HCT116 (cell line): ENCODE results near the gene ITPKB. TPM values are rescaled to one million over a fixed set of nuclear protein-coding genes. Genes with fewer than 3 reads are reported as not detected.

Source experiments
- ATAC-seq: fragments of 200-7000 bp; cut with Tn5 transposase; 2 replicates; pipeline ENCODE4 v1.9.1; 2020; ENCODE audit warnings: mild to moderate bottlenecking, moderate library complexity
- BruUV-seq: library from RNA; stranded (reverse); fragments of 400-500 nt; replicated peaks from 2 replicates; lab custom pipeline; 2021; lab: Mats Ljungman, UMichigan
- CTCF ChIA-PET: fragments of 300-600 bp; sonication (Branson Sonifier 250); formaldehyde crosslinking; loops from one replicate; lab custom pipeline; 2021; ENCODE audit warnings: antibody characterized with exemption; lab: Charles Lee
- POLR2A ChIA-PET: fragments of 300-600, 350-600 bp; sonication (Branson Sonifier 250); formaldehyde crosslinking; loops from one replicate; lab custom pipeline; 2021; ENCODE audit warnings: antibody characterized with exemption; lab: Charles Lee
- RAD21 ChIA-PET, 2 experiments: fragments of 300-600 bp; sonication (Branson Sonifier 250); formaldehyde crosslinking; loops; one replicate each; lab custom pipeline; 2023; ENCODE audit warnings: low total read pairs in 2 of 2; ENCODE audit not compliant: uncharacterized antibody in 2 of 2, unreplicated experiment in 2 of 2, low non-redundant PET in 1 of 2; lab: Charles Lee
- DNase-seq: peaks from one replicate; pipeline ENCODE4 v3.0.0-alpha.2; 2010; ENCODE audit warnings: low read depth, low spot score
- H2AFZ ChIP-seq: fragments of 200-600 bp; shearing (Covaris generic), sonication (generic); 2 replicates; pipeline ENCODE4 v1.6.1; 2017; ENCODE audit warnings: low read depth, mixed run types, mixed read lengths, antibody characterized with exemption, low read length; ENCODE audit not compliant: poor library complexity, severe bottlenecking
- H3K27ac ChIP-seq: 2 replicates; pipeline ENCODE4 v1.5.1; 2012; ENCODE audit warnings: low read depth, low read length
- H3K27me3 ChIP-seq: fragments of 200-600 bp; sonication (generic); 2 replicates; pipeline ENCODE4 v1.6.1; 2016; ENCODE audit warnings: mixed run types, low read length, mixed read lengths; ENCODE audit not compliant: insufficient read depth
- H3K36me3 ChIP-seq, 2 experiments: fragments of 200-500 bp in 1 of 2; fragments of 200-600 bp in 1 of 2; sonication (Bioruptor generic) in 1 of 2; sonication (generic) in 1 of 2; 2 replicates each; pipeline versions ENCODE4 v1.5.1 to v1.6.1; 2014 to 2016; ENCODE audit warnings: low read length in 2 of 2, inconsistent platforms in 1 of 2, mixed read lengths in 1 of 2, mixed run types in 1 of 2; ENCODE audit not compliant: insufficient read depth in 2 of 2, control insufficient read depth in 1 of 2
- H3K4me1 ChIP-seq, 2 experiments: fragments of 200-600 bp in 1 of 2; sonication (generic) in 1 of 2; 2 replicates each; pipeline versions ENCODE4 v1.5.1 to v1.6.1; 2012 to 2017; ENCODE audit warnings: low read length in 2 of 2, inconsistent platforms in 1 of 2, mild to moderate bottlenecking in 1 of 2, mixed read lengths in 1 of 2, mixed run types in 1 of 2, moderate library complexity in 1 of 2; ENCODE audit not compliant: insufficient read depth in 2 of 2, control insufficient read depth in 1 of 2
- H3K4me2 ChIP-seq: fragments of 200-600 bp; sonication (generic); 2 replicates; pipeline ENCODE4 v1.6.1; 2017; ENCODE audit warnings: mixed run types, low read length, mixed read lengths
- H3K4me3 ChIP-seq, 2 experiments: fragments of 200-600 bp in 1 of 2; sonication (generic) in 1 of 2; replicated peaks in 1 of 2; 2 replicates each; pipeline ENCODE4 v1.5.1; 2011 to 2016; ENCODE audit warnings: low read length in 2 of 2, control low read depth in 1 of 2, low read depth in 1 of 2, mild to moderate bottlenecking in 1 of 2, mixed read lengths in 1 of 2, mixed run types in 1 of 2
- H3K79me2 ChIP-seq: fragments of 200-600 bp; sonication (generic); 2 replicates; pipeline ENCODE4 v1.6.1; 2017; ENCODE audit warnings: mild to moderate bottlenecking, mixed run types, low read length, moderate library complexity, mixed read lengths; ENCODE audit not compliant: insufficient read depth
- H3K9ac ChIP-seq: fragments of 200-600 bp; sonication (generic); 2 replicates; pipeline ENCODE4 v1.6.1; 2016; ENCODE audit warnings: low read length, mixed read lengths
- H3K9me2 ChIP-seq: fragments of 200-600 bp; sonication (generic), shearing (Covaris generic); 2 replicates; pipeline ENCODE4 v1.6.1; 2017; ENCODE audit warnings: mixed run types, mild to moderate bottlenecking, moderate library complexity; ENCODE audit not compliant: insufficient read depth
- H3K9me3 ChIP-seq, 2 experiments: fragments of 200-500 bp in 1 of 2; fragments of 200-600 bp in 1 of 2; sonication (Bioruptor generic) in 1 of 2; sonication (generic) in 1 of 2; 2 replicates each; pipeline ENCODE4 v1.6.1; 2014 to 2017; ENCODE audit warnings: low read length in 2 of 2, mixed read lengths in 2 of 2, inconsistent platforms in 1 of 2, low read depth in 1 of 2, mild to moderate bottlenecking in 1 of 2, mixed run types in 1 of 2, moderate library complexity in 1 of 2; ENCODE audit not compliant: control insufficient read depth in 1 of 2, insufficient read depth in 1 of 2
- H4K20me1 ChIP-seq: fragments of 200-600 bp; sonication (generic), shearing (Covaris generic); 2 replicates; pipeline ENCODE4 v1.6.1; 2017; ENCODE audit warnings: mixed run types, mild to moderate bottlenecking, moderate library complexity; ENCODE audit not compliant: insufficient read depth
- CBX3 ChIP-seq: IDR thresholded peaks from 2 replicates; pipeline ENCODE4 v1.6.1; 2012; ENCODE audit warnings: low read depth
- CEBPB ChIP-seq: IDR thresholded peaks from 2 replicates; pipeline ENCODE4 v1.6.1; 2012; ENCODE audit warnings: low read depth
- CTCF ChIP-seq, 3 experiments: fragments of 200-600 bp in 1 of 3; sonication (generic) in 1 of 3; IDR thresholded peaks in 2 of 3; conservative IDR thresholded peaks in 1 of 3; 2 replicates each; pipeline ENCODE4 v1.5.1; 2012 to 2017; ENCODE audit warnings: low read depth in 2 of 3, low read length in 2 of 3, antibody characterized with exemption in 1 of 3, borderline replicate concordance in 1 of 3, control low read depth in 1 of 3, mild to moderate bottlenecking in 1 of 3, mixed read lengths in 1 of 3, mixed run types in 1 of 3, moderate library complexity in 1 of 3; ENCODE audit not compliant: insufficient read depth in 1 of 3
- ELF1 ChIP-seq: IDR thresholded peaks from 2 replicates; pipeline ENCODE4 v1.6.1; 2012; ENCODE audit warnings: low read depth, borderline replicate concordance
- EZH2phosphoT487 ChIP-seq: fragments of 200-600 bp; IDR thresholded peaks from 2 replicates; pipeline ENCODE4 v1.6.1; 2018; ENCODE audit warnings: antibody characterized with exemption, borderline replicate concordance
- FOSL1 ChIP-seq: IDR thresholded peaks from 2 replicates; pipeline ENCODE4 v1.6.1; 2012; ENCODE audit warnings: low read depth
- MAX ChIP-seq: IDR thresholded peaks from 2 replicates; pipeline ENCODE4 v1.6.1; 2012
- POLR2A ChIP-seq: IDR thresholded peaks from 2 replicates; pipeline ENCODE4 v1.7.0; 2011; ENCODE audit warnings: borderline replicate concordance; ENCODE audit not compliant: insufficient read depth, insufficient read length; ENCODE audit errors: extremely low read depth
- SRF ChIP-seq: IDR thresholded peaks from 2 replicates; pipeline ENCODE4 v1.6.1; 2012; ENCODE audit warnings: low read depth
- TCF7L2 ChIP-seq: IDR thresholded peaks from 2 replicates; pipeline ENCODE4 v1.7.0; 2011; ENCODE audit warnings: borderline replicate concordance, inconsistent platforms; ENCODE audit not compliant: insufficient read depth, insufficient read length; ENCODE audit errors: extremely low read depth
- YY1 ChIP-seq: IDR thresholded peaks from 2 replicates; pipeline ENCODE4 v1.6.1; 2011; ENCODE audit warnings: low read length, low read depth, moderate library complexity, mild to moderate bottlenecking; ENCODE audit not compliant: insufficient replicate concordance; ENCODE audit errors: extremely low read depth
- ZNF274 ChIP-seq: fragments of 200-500 bp; sonication (Bioruptor generic); IDR thresholded peaks from 2 replicates; pipeline ENCODE4 v1.6.1; 2014; ENCODE audit warnings: mild to moderate bottlenecking, low read depth, low read length, inconsistent platforms
- intact Hi-C: fragments of 100-400 bp; cut with micrococcal nuclease; formaldehyde crosslinking; loops from 2 replicates; pipeline ENCODE4 v1.10.0; 2022
- total RNA-seq: library from RNA; stranded (reverse); gene quantifications from one replicate; pipeline ENCODE4 v1.2.1, GENCODE V29; 2021; ENCODE audit not compliant: unreplicated experiment

Gene ITPKB
- total RNA-seq, 1 experiment from 2014 or later: 4.4 TPM

- no peaks in the 10 kb centered on the region for H3K36me3 ChIP-seq
- no TSS peak for BruUV-seq
- CTCF ChIA-PET: no interaction called here
- peaks cover 0 to 21% of the 10 kb centered on the region in 2 experiments; a peak in 2 of 4 replicates for H3K4me1 ChIP-seq
- H3K27me3 ChIP-seq: no peaks in the 10 kb centered on the region
- TF ChIP-seq MAX (no peak), CEBPB (no peak), SRF (no peak), CTCF (IDR thresholded peaks at IDR 0.05 in 2 of 3, conservative IDR thresholded peaks at IDR 0.05 in 1 of 3; ENCODE audit: borderline replicate concordance in 1 of 3, insufficient read depth in 1 of 3, low read depth in 2 of 3, low read length in 2 of 3) (no peak), ZNF274 (no peak), CBX3 (no peak), YY1 (no peak), POLR2A (no peak), EZH2phosphoT487 (no peak), TCF7L2 (no peak), FOSL1 (no peak), ELF1 (no peak)
- TF ChIP-seq, all 23 proteins: peak for 0
- no peak for DNase-seq
- no peaks in the 10 kb centered on the region for H3K79me2 ChIP-seq
- no peak overlapping the region for H3K4me3 ChIP-seq
- RAD21 ChIA-PET: no interaction called here
- H3K9me3 ChIP-seq: no peaks in the 10 kb centered on the region
- H3K4me2 ChIP-seq: peak overlapping the region; percentile 34
- POLR2A ChIA-PET: no interaction called here
- no peak overlapping the region for H2AFZ ChIP-seq
- no peak for ATAC-seq
- intact Hi-C loops: no loop called here
- no peaks in the 10 kb centered on the region for H3K9me2 ChIP-seq
- H4K20me1 ChIP-seq: no peaks in the 10 kb centered on the region
- no peak overlapping the region for H3K9ac ChIP-seq
- H3K27ac ChIP-seq: no peak overlapping the region
These were observed 42.5 kb downstream of the ITPKB start for GRCh38 chr1:226696547-226696946.
